GM12873 (cell line): ENCODE results near the gene ATG2A.

Source experiments
- CTCF ChIP-seq: IDR thresholded peaks from 2 replicates; pipeline ENCODE4 v1.5.1; 2012; ENCODE audit warnings: low read depth, mild to moderate bottlenecking, moderate library complexity, low read length, control low read depth; ENCODE audit not compliant: insufficient read depth; ENCODE audit errors: missing control alignments

ATG2A gene

GRCh38 chr11:64909653-64910343, 7.2 kb downstream of the ATG2A start:
- no peak for TF ChIP-seq CTCF

- no peak for TF ChIP-seq CTCF
These were observed 8.2 kb downstream of the ATG2A start for GRCh38 chr11:64908766-64909165.

DNA sequence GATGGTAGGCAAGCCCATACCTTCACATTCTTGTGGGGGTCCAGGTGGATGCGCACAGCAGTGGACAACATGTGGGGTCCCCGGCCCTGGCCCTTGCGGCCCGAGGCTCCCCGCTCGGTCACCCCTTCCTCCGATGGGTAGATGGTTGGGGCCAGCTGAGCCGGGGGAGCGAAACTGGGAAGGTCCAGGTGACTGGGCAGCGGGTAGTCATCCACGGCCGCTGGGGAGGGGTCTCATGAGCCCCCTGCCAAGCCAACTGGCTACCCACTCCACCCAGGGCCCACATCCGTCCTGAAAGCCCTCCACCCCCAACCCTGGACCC, 10.7 kb downstream of the ATG2A start:
- TF ChIP-seq CTCF, result no peak

GRCh38 chr11:64905516-64906313, 11.3 kb downstream of the ATG2A start:
- TF ChIP-seq CTCF, result no peak

DNA sequence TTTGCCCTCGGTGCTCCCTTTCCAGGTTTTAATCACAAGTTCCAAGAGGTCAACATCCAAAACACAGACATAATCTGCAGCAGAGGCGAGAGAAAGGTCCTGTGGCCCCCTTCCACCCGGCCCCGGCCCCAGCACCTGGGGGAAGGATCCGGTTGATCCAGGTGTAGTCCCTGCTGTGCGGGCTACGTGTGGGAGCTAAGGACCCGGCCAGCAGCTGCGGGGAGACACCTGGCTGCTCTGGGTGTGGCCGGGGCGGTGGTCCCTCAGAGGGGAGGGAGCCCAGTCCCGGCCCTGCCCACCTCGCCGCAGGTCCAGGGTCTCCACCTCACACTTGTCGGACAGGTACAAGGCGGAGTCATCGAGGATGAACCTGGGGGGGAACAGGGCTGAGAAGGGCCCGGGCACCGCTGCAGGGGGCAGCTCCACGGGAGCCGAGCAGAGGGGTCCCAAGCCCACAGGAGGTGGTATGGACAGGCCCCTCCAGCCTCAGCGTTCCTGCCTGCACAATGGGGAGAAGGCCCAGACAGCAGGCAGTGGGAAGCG, 13.6 kb downstream of the ATG2A start:
- TF ChIP-seq CTCF, result no peak

DNA sequence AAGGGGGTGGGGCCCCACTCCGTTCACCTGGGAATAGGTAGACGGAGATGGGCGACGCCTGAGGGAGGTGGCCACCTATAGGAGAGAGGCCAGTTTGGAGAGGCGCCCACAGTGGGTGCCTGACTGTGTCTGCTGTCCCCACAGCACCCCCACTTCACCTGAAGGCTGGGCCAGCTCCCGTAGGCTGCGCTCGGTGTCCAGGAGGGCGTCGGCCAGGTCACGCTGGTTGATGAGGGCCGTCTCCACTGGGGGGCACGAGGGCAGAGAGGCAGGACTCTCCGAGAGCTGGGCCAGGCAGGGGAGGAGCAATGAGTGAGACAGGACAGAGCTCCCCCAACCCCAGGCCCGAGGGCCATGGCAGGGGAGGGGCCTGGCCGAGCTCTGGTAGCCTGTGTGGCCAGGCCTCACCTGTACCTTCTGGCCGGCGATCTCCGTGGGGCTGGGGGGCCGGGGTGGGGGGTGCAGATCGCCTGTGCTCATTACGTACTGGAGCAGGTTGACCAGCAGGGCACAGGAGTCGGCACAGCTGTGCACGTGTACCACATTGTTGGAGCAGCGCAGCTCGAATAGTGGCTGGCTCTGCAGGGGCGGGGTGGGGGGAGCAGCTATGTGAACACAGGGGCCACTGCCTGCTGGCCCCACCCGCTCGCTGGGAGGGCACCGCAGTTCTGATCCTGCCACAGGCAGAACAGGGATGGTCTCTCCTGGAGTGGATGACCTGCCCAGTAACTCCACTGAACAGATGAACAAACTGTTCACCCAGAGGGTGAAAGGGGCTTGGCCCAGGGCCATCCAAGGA, 14.7 kb downstream of the ATG2A start:
- TF ChIP-seq CTCF, result no peak

DNA sequence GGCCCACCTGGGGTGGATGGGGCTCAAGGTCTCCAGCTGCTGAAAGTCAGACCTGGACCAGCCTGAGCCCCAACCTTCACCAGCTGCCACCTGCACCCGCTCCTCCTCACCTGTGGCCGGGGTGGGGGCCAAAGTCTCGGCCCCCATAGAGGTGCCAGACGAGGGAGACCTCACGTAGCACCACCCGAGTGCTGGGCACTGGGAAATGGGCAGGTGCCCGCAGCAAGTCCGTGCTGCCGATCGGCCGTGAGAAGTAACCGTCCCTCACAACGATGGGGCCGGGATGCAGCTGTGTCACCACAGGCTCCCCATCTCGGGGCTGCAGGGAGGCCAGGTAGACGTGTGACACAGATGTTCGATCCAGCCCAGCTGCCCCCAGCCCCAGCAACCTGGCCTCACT, 16.2 kb downstream of the ATG2A start:
- no peak for TF ChIP-seq CTCF
